Karpas-422 (cell line): ENCODE results near the gene EPS8L2. TPM values are rescaled to one million over a fixed set of nuclear protein-coding genes. Genes with fewer than 3 reads are reported as not detected.

Experiments
- DNase-seq: peaks from one replicate; pipeline ENCODE4 v3.0.0-alpha.2; 2015
- H2AFZ ChIP-seq: fragments of 200-600 bp; sonication (generic); 2 replicates; pipeline ENCODE4 v1.6.1; 2014; ENCODE audit warnings: antibody characterized with exemption, low read length, mixed read lengths
- H3K27ac ChIP-seq: fragments of 200-600 bp; sonication (generic); 2 replicates; pipeline ENCODE4 v1.5.1; 2014; ENCODE audit warnings: mild to moderate bottlenecking, low read length, moderate library complexity
- H3K27me3 ChIP-seq: fragments of 200-600 bp; sonication (generic); 2 replicates; pipeline ENCODE4 v1.6.1; 2014; ENCODE audit warnings: low read length, mixed read lengths
- H3K36me3 ChIP-seq: fragments of 200-600 bp; sonication (generic); 2 replicates; pipeline ENCODE4 v1.6.1; 2014; ENCODE audit warnings: low read length, mixed read lengths; ENCODE audit not compliant: insufficient read depth
- H3K4me1 ChIP-seq: fragments of 200-600 bp; sonication (generic); 2 replicates; pipeline ENCODE4 v1.6.1; 2014; ENCODE audit warnings: mild to moderate bottlenecking, low read length, mixed read lengths
- H3K4me2 ChIP-seq: fragments of 200-600 bp; sonication (generic); 2 replicates; pipeline ENCODE4 v1.6.1; 2014; ENCODE audit warnings: low read length, low read depth, mild to moderate bottlenecking; ENCODE audit not compliant: poor library complexity, severe bottlenecking
- H3K4me3 ChIP-seq: fragments of 200-600 bp; sonication (generic); 2 replicates; pipeline ENCODE4 v1.5.1; 2014; ENCODE audit warnings: mild to moderate bottlenecking, antibody characterized with exemption, low read length, mixed read lengths
- H3K79me2 ChIP-seq: fragments of 200-600 bp; sonication (generic); 2 replicates; pipeline ENCODE4 v1.6.1; 2014; ENCODE audit warnings: mild to moderate bottlenecking, low read length, mixed read lengths
- H3K9ac ChIP-seq: fragments of 200-600 bp; sonication (generic); 2 replicates; pipeline ENCODE4 v1.6.0; 2014; ENCODE audit warnings: low read length
- H3K9me2 ChIP-seq: fragments of 200-600 bp; sonication (generic), shearing (Covaris generic); replicated peaks from 2 replicates; pipeline ENCODE4 v1.6.0; 2014; ENCODE audit warnings: mild to moderate bottlenecking, low read length, moderate library complexity; ENCODE audit not compliant: insufficient read depth
- H3K9me3 ChIP-seq: fragments of 300-700, 200-600 bp; sonication (generic); 2 replicates; pipeline ENCODE4 v1.6.1; 2014; ENCODE audit warnings: low read length, mixed read lengths
- H4K20me1 ChIP-seq: fragments of 200-600 bp; sonication (generic); 2 replicates; pipeline ENCODE4 v1.6.1; 2014; ENCODE audit warnings: mild to moderate bottlenecking, antibody characterized with exemption, low read length, low read depth; ENCODE audit not compliant: insufficient read depth
- total RNA-seq: library from RNA; depleted of rRNA; stranded (reverse); fragments of >200 nt; shearing (Covaris generic); gene quantifications from 2 replicates; pipeline ENCODE4 v1.2.3, GENCODE V29; 2014; ENCODE audit warnings: low replicate concordance

EPS8L2 gene
- total RNA-seq, 1 experiment from 2014 or later: 2.3 TPM

DNA sequence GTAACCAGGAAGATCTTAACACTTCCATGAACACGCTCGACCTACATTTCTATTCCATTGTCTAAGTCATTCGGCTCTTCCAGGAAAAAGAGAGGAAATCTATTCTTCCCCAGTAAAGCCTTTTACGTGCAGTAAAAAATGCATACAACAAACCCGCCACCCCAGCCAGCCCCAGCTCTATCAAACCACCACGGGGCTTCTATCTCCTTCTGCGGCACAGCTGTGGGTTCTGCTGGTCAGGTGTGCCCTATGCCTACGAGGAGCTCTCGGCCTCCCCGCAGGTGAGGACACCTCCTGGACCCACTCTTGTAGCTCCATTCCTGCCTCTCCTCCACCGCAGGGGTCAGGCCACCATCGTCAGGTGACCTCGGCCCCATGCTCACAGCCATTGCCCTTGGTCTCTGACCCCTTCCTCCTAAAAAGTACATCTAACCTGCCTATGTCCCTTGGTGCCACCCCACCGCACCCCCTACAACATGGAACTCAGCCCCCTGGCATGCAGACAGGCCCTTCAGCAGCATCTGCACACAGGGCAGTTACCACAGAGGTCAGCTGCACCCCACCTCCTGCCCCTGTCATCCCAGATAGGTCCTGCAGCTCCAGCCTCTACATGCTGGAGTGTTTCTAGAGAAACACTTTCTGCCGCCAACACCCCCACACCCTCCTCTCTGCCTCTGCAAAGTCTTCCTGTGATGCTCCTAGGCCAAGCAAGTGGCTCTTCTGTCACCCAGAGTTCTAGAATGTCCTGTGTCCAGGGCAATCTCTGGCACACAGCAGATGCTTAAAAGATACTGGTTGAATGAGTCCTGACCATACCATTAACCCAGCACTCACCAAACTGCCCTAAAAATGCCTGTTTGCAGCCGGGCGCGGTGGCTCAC lies 14.1 kb upstream of the EPS8L2 start:
- Histone ChIP-seq H3K4me2 (no peak overlapping the region), H3K4me3 (no peak overlapping the region)

DNA sequence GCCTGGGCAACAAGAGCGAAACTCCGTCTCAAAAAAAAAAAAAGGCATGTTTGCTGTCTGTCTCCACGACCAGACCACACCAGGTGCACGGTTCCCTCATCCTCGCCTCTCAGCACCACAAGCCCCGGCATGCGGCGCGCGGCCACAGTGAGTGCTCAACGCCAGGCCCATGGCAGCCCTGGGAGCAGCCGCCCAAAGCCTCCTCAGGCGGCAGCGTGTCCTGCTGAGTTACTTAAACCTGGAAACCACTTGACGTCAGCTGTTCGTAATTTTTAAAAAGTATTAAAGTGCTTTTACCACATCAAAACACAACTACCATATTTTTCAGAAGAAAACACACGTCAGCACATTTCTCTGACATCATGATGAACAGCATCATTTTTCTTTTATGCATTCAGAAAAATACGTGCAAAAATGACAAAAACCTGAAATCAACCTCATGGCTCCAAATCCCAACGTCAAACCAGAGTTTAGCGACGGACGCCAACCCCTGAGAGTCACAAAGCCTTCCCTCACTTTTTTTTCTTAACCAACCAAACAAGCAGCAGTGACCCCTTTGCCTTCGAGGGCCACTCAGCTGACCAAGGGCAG lies 13.1 kb upstream of the EPS8L2 start:
- no peaks in the 10 kb centered on the region for H3K9me2 ChIP-seq
- H3K4me3 ChIP-seq: peak overlapping the region; percentile 84; the same call in 1 of the 2 replicates
- no peaks in the 10 kb centered on the region for H3K36me3 ChIP-seq
- no peak overlapping the region for H2AFZ ChIP-seq
- H3K27ac ChIP-seq: no peak overlapping the region
- H4K20me1 ChIP-seq: 0 out of 2 replicates have a peak, but pooled peaks cover 7% of the 10 kb centered on the region
- H3K9ac ChIP-seq: peak overlapping the region; percentile 90
- no peaks in the 10 kb centered on the region for H3K9me3 ChIP-seq
- DNase-seq: no peak
- H3K4me1 ChIP-seq: peaks cover 36% of the 10 kb centered on the region
- peaks cover 41% of the 10 kb centered on the region for H3K79me2 ChIP-seq
- peak overlapping the region; percentile 78 for H3K4me2 ChIP-seq
- H3K27me3 ChIP-seq: no peaks in the 10 kb centered on the region

More for the DNA sequence above, 14.1 kb upstream of the EPS8L2 start:
- H3K9me2 ChIP-seq: no peaks in the 10 kb centered on the region
- H4K20me1 ChIP-seq: 0 out of 2 replicates have a peak, but pooled peaks cover 7% of the 10 kb centered on the region
- no peaks in the 10 kb centered on the region for H3K9me3 ChIP-seq
- no peak overlapping the region for H2AFZ ChIP-seq
- H3K27ac ChIP-seq: no peak overlapping the region
- no peak overlapping the region for H3K9ac ChIP-seq
- H3K36me3 ChIP-seq: no peaks in the 10 kb centered on the region
- peaks cover 27% of the 10 kb centered on the region for H3K4me1 ChIP-seq
- no peak for DNase-seq
- H3K79me2 ChIP-seq: peaks cover 41% of the 10 kb centered on the region
- H3K27me3 ChIP-seq: no peaks in the 10 kb centered on the region

DNA sequence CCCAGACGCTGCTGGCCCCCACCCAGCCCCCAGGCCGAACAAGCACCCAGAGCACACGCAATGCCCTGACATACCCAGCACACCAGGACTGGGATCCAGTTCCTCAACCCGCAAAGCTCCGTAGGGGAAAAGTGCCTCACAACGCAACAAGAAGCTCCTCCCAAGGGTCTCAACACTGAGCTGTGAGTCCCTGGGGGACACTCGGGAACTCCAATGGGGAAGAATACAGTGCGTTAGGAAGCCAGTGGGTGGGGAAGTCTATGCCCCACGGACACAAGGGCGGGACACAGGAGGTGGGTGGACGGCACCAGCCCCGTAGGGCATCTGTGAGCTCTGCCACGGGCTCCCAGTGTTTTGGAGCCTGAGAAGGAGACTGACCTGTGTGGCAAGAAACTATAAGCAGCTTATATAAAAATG lies 12.6 kb upstream of the EPS8L2 start:
- peak; percentile 42 for DNase-seq
- peaks cover 41% of the 10 kb centered on the region for H3K79me2 ChIP-seq
- peaks cover 40% of the 10 kb centered on the region for H3K4me1 ChIP-seq
- 0 out of 2 replicates have a peak, but pooled peaks cover 7% of the 10 kb centered on the region for H4K20me1 ChIP-seq
- H3K4me3 ChIP-seq: peak overlapping the region; percentile 84
- H3K4me2 ChIP-seq: peak overlapping the region; percentile 78
- H2AFZ ChIP-seq: no peak overlapping the region
- no peaks in the 10 kb centered on the region for H3K27me3 ChIP-seq
- H3K9me3 ChIP-seq: no peaks in the 10 kb centered on the region
- H3K27ac ChIP-seq: no peak overlapping the region
- H3K36me3 ChIP-seq: no peaks in the 10 kb centered on the region
- H3K9ac ChIP-seq: peak overlapping the region; percentile 90
- no peaks in the 10 kb centered on the region for H3K9me2 ChIP-seq

DNA sequence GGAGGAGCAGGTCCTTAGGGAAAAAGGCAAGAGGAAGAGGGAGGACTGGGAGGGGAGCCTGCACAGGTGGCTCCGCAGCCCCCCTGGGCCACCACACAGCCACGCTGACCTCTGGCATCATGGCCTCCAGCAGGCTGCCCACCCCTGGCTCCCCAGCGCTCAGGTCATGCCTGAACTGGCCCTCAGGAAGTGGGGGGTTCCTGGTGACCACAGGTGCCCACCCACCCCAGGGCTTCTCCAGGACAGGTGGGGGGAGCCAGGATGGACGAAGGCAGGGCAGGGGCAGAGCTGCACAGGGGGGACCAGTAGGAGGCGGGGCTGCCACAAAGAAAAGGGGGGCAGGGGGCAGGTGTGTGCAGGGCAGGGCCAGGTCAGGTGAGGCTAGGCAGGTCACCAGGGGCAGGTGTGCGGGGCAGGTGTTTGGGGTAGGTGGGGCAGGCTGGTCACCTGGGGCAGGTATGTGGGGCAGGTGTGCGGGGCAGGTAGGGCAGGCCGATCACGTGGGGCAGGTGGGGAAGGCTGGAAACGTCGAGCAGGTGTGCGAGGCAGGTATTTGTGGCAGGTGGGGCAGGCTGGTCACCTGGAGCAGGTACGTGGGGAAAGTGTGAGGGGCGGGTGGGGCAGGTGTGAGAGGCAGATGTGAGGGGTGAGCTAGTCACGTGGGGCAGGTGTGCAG lies 12.0 kb upstream of the EPS8L2 start:
- Histone ChIP-seq H4K20me1 (0 out of 2 replicates have a peak, but pooled peaks cover 7% of the 10 kb centered on the region), H3K4me3 (peak overlapping the region; percentile 84), H3K27me3 (no peaks in the 10 kb centered on the region), H3K36me3 (no peaks in the 10 kb centered on the region), H3K27ac (no peak overlapping the region), H2AFZ (no peak overlapping the region), H3K4me2 (peak overlapping the region; percentile 78), H3K9me3 (no peaks in the 10 kb centered on the region), H3K9me2 (no peaks in the 10 kb centered on the region), H3K79me2 (peaks cover 41% of the 10 kb centered on the region), H3K9ac (peak overlapping the region; percentile 90), H3K4me1 (peaks cover 40% of the 10 kb centered on the region)
- DNase-seq: no peak

DNA sequence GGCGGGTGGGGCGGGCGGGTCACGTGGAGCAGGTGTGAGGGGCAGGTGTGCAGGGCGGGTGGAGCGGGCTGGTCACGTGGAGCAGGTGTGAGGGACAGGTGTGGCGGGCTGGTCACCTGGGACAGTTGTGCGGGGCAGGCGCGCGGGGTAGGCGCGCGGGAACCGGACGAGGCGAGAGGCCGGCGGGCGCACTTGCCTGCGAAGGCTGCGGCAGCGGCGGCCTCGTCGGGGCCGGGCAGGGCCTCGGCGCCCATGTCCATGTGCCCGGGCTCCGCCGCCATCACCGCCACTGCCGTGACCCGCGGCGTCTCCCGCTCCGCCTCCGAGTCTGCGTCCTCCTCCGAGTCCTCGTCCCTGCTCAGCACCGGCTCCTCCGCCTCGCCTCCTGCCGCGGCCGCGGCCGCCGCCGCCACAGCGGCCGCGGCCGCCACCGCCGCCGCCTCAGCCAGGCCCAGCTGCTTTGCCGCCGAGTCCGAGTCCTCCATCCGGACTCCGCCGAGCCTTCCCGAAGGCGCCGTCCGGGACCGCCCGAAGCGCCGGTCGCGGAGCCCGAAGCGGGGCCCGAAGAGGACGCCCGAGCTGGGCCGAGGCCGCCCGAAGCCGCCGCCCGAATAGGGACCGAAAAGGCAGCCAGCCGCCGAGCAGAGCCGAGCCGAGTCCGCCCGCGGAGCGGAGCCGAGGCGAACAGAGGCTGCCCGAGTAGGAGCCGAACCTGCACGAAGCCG lies 11.3 kb upstream of the EPS8L2 start, which contains the start of gene DEAF1:
Gene DEAF1, minus strand, starts transcription at position 660 of the 725 bp plus-strand sequence. Its CDS starts 175 bp downstream, at position 485.
- H3K4me2 ChIP-seq: peak within 1 kb of the TSS; percentile 78
- H3K27ac ChIP-seq: peak within 1 kb of the TSS; percentile 96
- H3K27me3 ChIP-seq: no peaks in the 10 kb centered on the region
- peaks cover 37% of the 10 kb centered on the region for H3K79me2 ChIP-seq
- H3K9me3 ChIP-seq: no peaks in the 10 kb centered on the region
- H3K36me3 ChIP-seq: no peaks in the 10 kb centered on the region
- H3K4me3 ChIP-seq: peak within 1 kb of the TSS; percentile 84
- H2AFZ ChIP-seq: peak within 1 kb of the TSS; percentile 97; the same call in 1 of the 2 replicates
- H3K4me1 ChIP-seq: peaks cover 40% of the 10 kb centered on the region
- no peaks in the 10 kb centered on the region for H3K9me2 ChIP-seq
- DNase-seq: peak; percentile 99
- 0 out of 2 replicates have a peak, but pooled peaks cover 7% of the 10 kb centered on the region for H4K20me1 ChIP-seq
- peak within 1 kb of the TSS; percentile 90 for H3K9ac ChIP-seq

DNA sequence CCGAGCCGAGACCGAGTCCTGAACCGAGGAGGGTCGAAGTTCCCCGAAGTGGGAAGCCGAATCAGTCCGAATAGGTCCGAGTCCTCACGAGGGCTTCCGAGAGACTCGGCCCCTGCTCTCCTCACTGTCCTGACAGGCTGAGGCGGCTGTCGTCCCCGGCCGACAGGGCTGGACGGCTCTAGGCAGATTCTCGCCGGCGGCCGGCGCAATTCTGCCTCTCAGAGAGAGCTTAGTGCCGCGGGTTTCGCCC lies 10.8 kb upstream of the EPS8L2 start:
- DNase-seq: no peak
- H4K20me1 ChIP-seq: 0 out of 2 replicates have a peak, but pooled peaks cover 7% of the 10 kb centered on the region
- H2AFZ ChIP-seq: peak overlapping the region; percentile 97; the same call in 1 of the 2 replicates
- H3K36me3 ChIP-seq: no peaks in the 10 kb centered on the region
- H3K4me3 ChIP-seq: peak overlapping the region; percentile 84
- H3K27ac ChIP-seq: peak overlapping the region; percentile 96
- H3K4me2 ChIP-seq: peak overlapping the region; percentile 74
- H3K9me3 ChIP-seq: no peaks in the 10 kb centered on the region
- H3K27me3 ChIP-seq: no peaks in the 10 kb centered on the region
- peaks cover 37% of the 10 kb centered on the region for H3K79me2 ChIP-seq
- H3K4me1 ChIP-seq: peaks cover 40% of the 10 kb centered on the region
- peak overlapping the region; percentile 90 for H3K9ac ChIP-seq
- no peaks in the 10 kb centered on the region for H3K9me2 ChIP-seq

DNA sequence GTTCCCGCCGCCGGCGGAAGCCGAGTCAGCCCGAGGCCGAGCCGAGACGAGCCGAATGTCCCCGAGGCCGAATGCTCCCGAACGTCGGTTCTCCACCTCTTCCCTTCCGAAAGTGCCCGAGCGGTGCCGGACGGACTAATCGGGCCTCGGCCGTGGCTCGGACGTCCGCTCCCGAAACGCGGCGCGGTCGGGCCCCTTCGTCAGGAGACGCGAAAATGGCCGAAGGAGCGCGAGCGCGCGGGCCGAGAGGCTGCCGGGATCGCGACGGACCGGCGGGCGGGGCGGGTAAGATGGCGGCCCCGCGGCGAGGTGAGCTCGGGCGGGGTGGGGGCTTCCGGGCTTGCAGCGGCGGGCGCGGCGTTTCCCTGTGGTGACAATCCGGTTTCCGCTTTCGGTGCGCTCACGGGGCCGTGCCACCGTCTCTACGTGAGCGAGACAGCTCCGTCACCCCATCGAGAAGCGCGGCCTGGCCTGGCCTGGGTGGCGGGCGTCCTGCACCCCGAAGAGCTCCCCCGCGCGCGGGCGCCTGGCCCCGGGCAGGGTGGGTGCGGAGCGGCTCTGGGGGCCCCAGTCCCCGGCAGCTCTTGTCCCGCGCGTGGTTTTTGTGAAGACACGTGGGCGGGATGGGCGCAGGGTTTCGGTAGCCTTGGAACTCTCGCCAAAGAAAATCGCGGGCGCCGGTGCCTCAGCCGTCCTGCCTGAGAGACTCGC lies 10.3 kb upstream of the EPS8L2 start, which contains the start of gene TMEM80:
Gene TMEM80, plus strand, starts transcription at position 279 of the 711 bp plus-strand sequence. Its CDS starts 12 bp downstream, at position 291.
- Histone ChIP-seq H3K27ac (peak within 1 kb of the TSS; percentile 96), H3K27me3 (no peaks in the 10 kb centered on the region), H3K9me3 (no peaks in the 10 kb centered on the region), H3K4me1 (peaks cover 40% of the 10 kb centered on the region), H3K79me2 (peaks cover 37% of the 10 kb centered on the region), H3K9ac (peak within 1 kb of the TSS; percentile 90), H3K4me3 (peak within 1 kb of the TSS; percentile 84), H3K4me2 (peak within 1 kb of the TSS; percentile 74), H3K36me3 (no peaks in the 10 kb centered on the region), H4K20me1 (0 out of 2 replicates have a peak, but pooled peaks cover 7% of the 10 kb centered on the region), H2AFZ (peak within 1 kb of the TSS; percentile 97; the same call in 1 of the 2 replicates), H3K9me2 (no peaks in the 10 kb centered on the region)
- DNase-seq: peak; percentile 99
